Measurements from ENCODE around the gene DBH. TPM values are rescaled to one million over a fixed set of nuclear protein-coding genes. Genes with fewer than 3 reads are reported as not detected.

Gene DBH
- 0.16 TPM for polyA plus RNA-seq (2013)

- CTCF ChIA-PET, result interaction anchor here (1.0 kb wide), 1 partner anchor 65 kb away, joined by 3 read pairs; no protein-coding TSS in a partner anchor
- POLR2A ChIA-PET, result interaction anchor here (0.6 kb wide), 1 partner anchor 87 kb away, joined by 3 read pairs; no protein-coding TSS in a partner anchor
- Histone ChIP-seq H3K4me1 (ENCODE audit: control extremely low read depth in 1 of 4, control insufficient read depth in 4 of 4, insufficient read depth in 4 of 4, low read length in 3 of 4) (peaks cover 0 to 10% (median 5%) of the 10 kb centered on the region in 4 experiments), H3K27me3 (replicated peaks in 2 of 5; ENCODE audit: control insufficient read depth in 4 of 5, insufficient read depth in 5 of 5, low read length in 4 of 5) (peaks cover 0 to 12% (median 2%) of the 10 kb centered on the region in 5 experiments), H3K9me3 (ENCODE audit: control extremely low read depth in 1 of 5, control insufficient read depth in 4 of 5, insufficient read depth in 2 of 5, low read depth in 1 of 5, low read length in 4 of 5) (no peaks in the 10 kb centered on the region), H3K4me3 (ENCODE audit: control insufficient read depth in 1 of 7, extremely low read depth in 1 of 7, insufficient read depth in 4 of 7, low read depth in 2 of 7, low read length in 6 of 7) (no peak within 1 kb of the TSS), H3K27ac (ENCODE audit: insufficient read depth in 1 of 2, low read depth in 1 of 2, low read length in 2 of 2, poor library complexity in 1 of 2, severe bottlenecking in 2 of 2) (no peak within 1 kb of the TSS), H3K36me3 (ENCODE audit: control insufficient read depth in 4 of 4, insufficient read depth in 4 of 4, low read length in 3 of 4) (no peaks in the 10 kb centered on the region)
- WGBS (ENCODE audit: insufficient coverage), result 96% methylated on average over 20 of the region's 24 CpGs
- no peak for DNase-seq
These were observed at the start of gene DBH for GRCh38 chr9:133635533-133636531. TSS of gene DBH (plus strand) at chr9:133636363. CDS start at chr9:133636372, 9 bp downstream.

GRCh38 chr9:133587051-133587450, 49.1 kb upstream of the DBH start:
- Histone ChIP-seq H3K4me3 (ENCODE audit: control insufficient read depth in 1 of 7, extremely low read depth in 1 of 7, insufficient read depth in 4 of 7, low read depth in 2 of 7, low read length in 6 of 7) (no peak overlapping the region), H3K27ac (ENCODE audit: insufficient read depth in 1 of 2, low read depth in 1 of 2, low read length in 2 of 2, poor library complexity in 1 of 2, severe bottlenecking in 2 of 2) (no peak overlapping the region), H3K4me1 (ENCODE audit: control extremely low read depth in 1 of 4, control insufficient read depth in 4 of 4, insufficient read depth in 4 of 4, low read length in 3 of 4) (peaks cover 0 to 23% (median 18%) of the 10 kb centered on the region in 4 experiments), H3K27me3 (replicated peaks in 2 of 5; ENCODE audit: control insufficient read depth in 4 of 5, insufficient read depth in 5 of 5, low read length in 4 of 5) (peaks cover 0 to 58% (median 2%) of the 10 kb centered on the region in 5 experiments), H3K9me3 (ENCODE audit: control extremely low read depth in 1 of 5, control insufficient read depth in 4 of 5, insufficient read depth in 2 of 5, low read depth in 1 of 5, low read length in 4 of 5) (peaks cover 0 to 6% (median 0%) of the 10 kb centered on the region in 5 experiments), H3K36me3 (ENCODE audit: control insufficient read depth in 4 of 4, insufficient read depth in 4 of 4, low read length in 3 of 4) (no peaks in the 10 kb centered on the region)
- 81% methylated on average over 8 of the region's 8 CpGs for WGBS (ENCODE audit: insufficient coverage)
- ChIA-PET POLR2A (no interaction called here), CTCF (interaction anchor here (1.2 to 1.7 kb wide), 3 partner anchors 9 to 47 kb away, joined by 3 to 4 read pairs (median 3); no protein-coding TSS in a partner anchor)
- no peak for DNase-seq

- Histone ChIP-seq H3K36me3 (ENCODE audit: control insufficient read depth in 4 of 4, insufficient read depth in 4 of 4, low read length in 3 of 4) (no peaks in the 10 kb centered on the region), H3K9me3 (ENCODE audit: control extremely low read depth in 1 of 5, control insufficient read depth in 4 of 5, insufficient read depth in 2 of 5, low read depth in 1 of 5, low read length in 4 of 5) (peaks cover 0 to 6% (median 0%) of the 10 kb centered on the region in 5 experiments), H3K4me1 (ENCODE audit: control extremely low read depth in 1 of 4, control insufficient read depth in 4 of 4, insufficient read depth in 4 of 4, low read length in 3 of 4) (peaks cover 0 to 23% (median 18%) of the 10 kb centered on the region in 4 experiments), H3K27me3 (replicated peaks in 2 of 5; ENCODE audit: control insufficient read depth in 4 of 5, insufficient read depth in 5 of 5, low read length in 4 of 5) (peaks cover 0 to 58% (median 2%) of the 10 kb centered on the region in 5 experiments), H3K4me3 (ENCODE audit: control insufficient read depth in 1 of 7, extremely low read depth in 1 of 7, insufficient read depth in 4 of 7, low read depth in 2 of 7, low read length in 6 of 7) (no peak overlapping the region), H3K27ac (ENCODE audit: insufficient read depth in 1 of 2, low read depth in 1 of 2, low read length in 2 of 2, poor library complexity in 1 of 2, severe bottlenecking in 2 of 2) (no peak overlapping the region)
- 100% methylated on average over 4 of the region's 6 CpGs for WGBS (ENCODE audit: insufficient coverage)
- CTCF ChIA-PET, result interaction anchor here (1.2 to 1.7 kb wide), 3 partner anchors 9 to 47 kb away, joined by 3 to 4 read pairs (median 3); no protein-coding TSS in a partner anchor
- POLR2A ChIA-PET, result no interaction called here
- no peak for DNase-seq
These were observed 48.7 kb upstream of the DBH start for GRCh38 chr9:133587466-133587865.

- Histone ChIP-seq H3K9me3 (ENCODE audit: control extremely low read depth in 1 of 5, control insufficient read depth in 4 of 5, insufficient read depth in 2 of 5, low read depth in 1 of 5, low read length in 4 of 5) (peaks cover 0 to 6% (median 0%) of the 10 kb centered on the region in 5 experiments), H3K27me3 (replicated peaks in 2 of 5; ENCODE audit: control insufficient read depth in 4 of 5, insufficient read depth in 5 of 5, low read length in 4 of 5) (peaks cover 0 to 40% (median 2%) of the 10 kb centered on the region in 5 experiments), H3K4me3 (ENCODE audit: control insufficient read depth in 1 of 7, extremely low read depth in 1 of 7, insufficient read depth in 4 of 7, low read depth in 2 of 7, low read length in 6 of 7) (no peak overlapping the region), H3K4me1 (ENCODE audit: control extremely low read depth in 1 of 4, control insufficient read depth in 4 of 4, insufficient read depth in 4 of 4, low read length in 3 of 4) (peaks cover 0 to 19% (median 16%) of the 10 kb centered on the region in 4 experiments), H3K27ac (ENCODE audit: insufficient read depth in 1 of 2, low read depth in 1 of 2, low read length in 2 of 2, poor library complexity in 1 of 2, severe bottlenecking in 2 of 2) (no peak overlapping the region), H3K36me3 (ENCODE audit: control insufficient read depth in 4 of 4, insufficient read depth in 4 of 4, low read length in 3 of 4) (no peaks in the 10 kb centered on the region)
- POLR2A ChIA-PET, result no interaction called here
- no peak for DNase-seq
- WGBS (ENCODE audit: insufficient coverage), result 57% methylated on average over 5 of the region's 19 CpGs
- CTCF ChIA-PET, result interaction anchor here (1.3 to 1.5 kb wide), 2 partner anchors 53 to 137 kb away, joined by 3 read pairs; no protein-coding TSS in a partner anchor
These were observed 46.5 kb upstream of the DBH start for GRCh38 chr9:133589454-133590227.

- no peak overlapping the region for H3K4me3 ChIP-seq (ENCODE audit: control insufficient read depth in 1 of 7, extremely low read depth in 1 of 7, insufficient read depth in 4 of 7, low read depth in 2 of 7, low read length in 6 of 7)
- H3K27me3 ChIP-seq (replicated peaks in 2 of 5; ENCODE audit: control insufficient read depth in 4 of 5, insufficient read depth in 5 of 5, low read length in 4 of 5), result peaks cover 0 to 33% (median 2%) of the 10 kb centered on the region in 5 experiments
- peaks cover 0 to 6% (median 0%) of the 10 kb centered on the region in 5 experiments for H3K9me3 ChIP-seq (ENCODE audit: control extremely low read depth in 1 of 5, control insufficient read depth in 4 of 5, insufficient read depth in 2 of 5, low read depth in 1 of 5, low read length in 4 of 5)
- H3K4me1 ChIP-seq (ENCODE audit: control extremely low read depth in 1 of 4, control insufficient read depth in 4 of 4, insufficient read depth in 4 of 4, low read length in 3 of 4), result peaks cover 0 to 12% (median 11%) of the 10 kb centered on the region in 4 experiments
- ChIA-PET POLR2A (interaction anchor here (0.5 kb wide), 1 partner anchor 60 kb away, joined by 3 read pairs; no protein-coding TSS in a partner anchor), CTCF (no interaction called here)
- H3K36me3 ChIP-seq (ENCODE audit: control insufficient read depth in 4 of 4, insufficient read depth in 4 of 4, low read length in 3 of 4), result no peaks in the 10 kb centered on the region
- H3K27ac ChIP-seq (ENCODE audit: insufficient read depth in 1 of 2, low read depth in 1 of 2, low read length in 2 of 2, poor library complexity in 1 of 2, severe bottlenecking in 2 of 2), result no peak overlapping the region
- no peak for DNase-seq
- 74% methylated on average over 19 of the region's 20 CpGs for WGBS (ENCODE audit: insufficient coverage)
These were observed 45.8 kb upstream of the DBH start for GRCh38 chr9:133590231-133590855.

GRCh38 chr9:133591116-133591910, 44.9 kb upstream of the DBH start:
- peaks cover 0 to 23% (median 0%) of the 10 kb centered on the region in 5 experiments for H3K27me3 ChIP-seq (replicated peaks in 2 of 5; ENCODE audit: control insufficient read depth in 4 of 5, insufficient read depth in 5 of 5, low read length in 4 of 5)
- POLR2A ChIA-PET, result interaction anchor here (0.5 kb wide), 1 partner anchor 61 kb away, joined by 3 read pairs; no protein-coding TSS in a partner anchor
- no peak overlapping the region for H3K4me3 ChIP-seq (ENCODE audit: control insufficient read depth in 1 of 7, extremely low read depth in 1 of 7, insufficient read depth in 4 of 7, low read depth in 2 of 7, low read length in 6 of 7)
- peaks cover 0 to 6% (median 3%) of the 10 kb centered on the region in 5 experiments for H3K9me3 ChIP-seq (ENCODE audit: control extremely low read depth in 1 of 5, control insufficient read depth in 4 of 5, insufficient read depth in 2 of 5, low read depth in 1 of 5, low read length in 4 of 5)
- WGBS (ENCODE audit: insufficient coverage), result 93% methylated on average over 16 of the region's 17 CpGs
- CTCF ChIA-PET, result no interaction called here
- no peak overlapping the region for H3K27ac ChIP-seq (ENCODE audit: insufficient read depth in 1 of 2, low read depth in 1 of 2, low read length in 2 of 2, poor library complexity in 1 of 2, severe bottlenecking in 2 of 2)
- no peak for DNase-seq
- peaks cover 0 to 2% (median 2%) of the 10 kb centered on the region in 4 experiments for H3K4me1 ChIP-seq (ENCODE audit: control extremely low read depth in 1 of 4, control insufficient read depth in 4 of 4, insufficient read depth in 4 of 4, low read length in 3 of 4)
- no peaks in the 10 kb centered on the region for H3K36me3 ChIP-seq (ENCODE audit: control insufficient read depth in 4 of 4, insufficient read depth in 4 of 4, low read length in 3 of 4)

All from common myeloid progenitor, CD34-positive (primary cell).